CD8-positive, alpha-beta memory T cell (primary cell): ENCODE measurements around the gene CSTB. TPM values are rescaled to one million over a fixed set of nuclear protein-coding genes. Genes with fewer than 3 reads are reported as not detected.
A peak's percentile ranks its signal among the peaks of the same experiment; 100 is the strongest.

Source experiments
- CTCF ChIA-PET: fragments of 350-600 bp; sonication (Branson Sonifier 250); formaldehyde crosslinking; loops from one replicate; lab custom pipeline; 2021; ENCODE audit warnings: antibody characterized with exemption; lab: Charles Lee
- POLR2A ChIA-PET: fragments of 350-600 bp; sonication (Branson Sonifier 250); formaldehyde crosslinking; loops from one replicate; lab custom pipeline; 2021; ENCODE audit warnings: antibody characterized with exemption; lab: Charles Lee
- DNase-seq, 5 donors: peaks; one replicate each; pipeline versions ENCODE4 v3.0.0 to v3.0.0-alpha.2; 2020 to 2022; ENCODE audit warnings: mixed read lengths in 1 of 5
- H3K27ac ChIP-seq: one replicate; pipeline ENCODE4 v1.7.0; 2013; ENCODE audit warnings: low read depth, mild to moderate bottlenecking, low read length, moderate library complexity
- H3K27me3 ChIP-seq: 2 replicates; pipeline ENCODE4 v1.7.0; 2013; ENCODE audit warnings: low read length, mild to moderate bottlenecking; ENCODE audit not compliant: insufficient read depth, poor library complexity, severe bottlenecking
- H3K36me3 ChIP-seq: 2 replicates; pipeline ENCODE4 v1.7.0; 2013; ENCODE audit warnings: mild to moderate bottlenecking, low read length, moderate library complexity; ENCODE audit not compliant: insufficient read depth
- H3K4me1 ChIP-seq: 2 replicates; pipeline ENCODE4 v1.7.0; 2013; ENCODE audit warnings: mild to moderate bottlenecking, low read length, moderate library complexity; ENCODE audit not compliant: insufficient read depth
- H3K4me3 ChIP-seq: 2 replicates; pipeline ENCODE4 v1.7.0; 2013; ENCODE audit warnings: mild to moderate bottlenecking, low read length
- H3K9me3 ChIP-seq: 2 replicates; pipeline ENCODE4 v1.7.0; 2013; ENCODE audit warnings: mild to moderate bottlenecking, low read length
- H3K27ac Mint-ChIP-seq, 8 donors: one replicate each; pipeline ENCODE4 v1.8.0; 2020 to 2021; ENCODE audit warnings: mixed read lengths in 8 of 8, mild to moderate bottlenecking in 6 of 8, inconsistent platforms in 3 of 8, moderate library complexity in 3 of 8
- H3K27me3 Mint-ChIP-seq, 2 donors: one replicate each; pipeline ENCODE4 v1.8.0; 2020 to 2021; ENCODE audit warnings: mixed read lengths in 2 of 2, mild to moderate bottlenecking in 1 of 2, moderate library complexity in 1 of 2
- H3K36me3 Mint-ChIP-seq, 3 donors: one replicate each; pipeline ENCODE4 v1.8.0; 2020 to 2021; ENCODE audit warnings: mixed read lengths in 3 of 3, inconsistent platforms in 1 of 3, mild to moderate bottlenecking in 1 of 3
- H3K4me1 Mint-ChIP-seq, 3 donors: one replicate each; pipeline ENCODE4 v1.8.0; 2020 to 2021; ENCODE audit warnings: mixed read lengths in 3 of 3, inconsistent platforms in 1 of 3, mild to moderate bottlenecking in 1 of 3
- H3K4me3 Mint-ChIP-seq, 7 donors: one replicate each; pipeline ENCODE4 v1.8.0; 2020 to 2021; ENCODE audit warnings: mixed read lengths in 7 of 7, mild to moderate bottlenecking in 6 of 7, moderate library complexity in 4 of 7, inconsistent platforms in 2 of 7
- H3K9me3 Mint-ChIP-seq, 5 donors: one replicate each; pipeline ENCODE4 v1.8.0; 2020 to 2022; ENCODE audit warnings: mixed read lengths in 5 of 5, mild to moderate bottlenecking in 3 of 5, moderate library complexity in 2 of 5, inconsistent platforms in 1 of 5
- polyA plus RNA-seq: library from polyadenylated mRNA; unstranded; fragments of 300-500 nt; fragmentation: Illumina TruSeq; gene quantifications from one replicate; pipeline ENCODE4 v1.2.3, GENCODE V29; 2021
- total RNA-seq, 2 experiments: library from RNA; stranded (reverse); gene quantifications; one replicate each; pipeline ENCODE4 v1.2.3, GENCODE V29; 2021

CSTB gene
- total and polyA plus RNA-seq, 3 experiments from 2014 or later = 48.0 to 79.1 (median 48.4) TPM

DNA sequence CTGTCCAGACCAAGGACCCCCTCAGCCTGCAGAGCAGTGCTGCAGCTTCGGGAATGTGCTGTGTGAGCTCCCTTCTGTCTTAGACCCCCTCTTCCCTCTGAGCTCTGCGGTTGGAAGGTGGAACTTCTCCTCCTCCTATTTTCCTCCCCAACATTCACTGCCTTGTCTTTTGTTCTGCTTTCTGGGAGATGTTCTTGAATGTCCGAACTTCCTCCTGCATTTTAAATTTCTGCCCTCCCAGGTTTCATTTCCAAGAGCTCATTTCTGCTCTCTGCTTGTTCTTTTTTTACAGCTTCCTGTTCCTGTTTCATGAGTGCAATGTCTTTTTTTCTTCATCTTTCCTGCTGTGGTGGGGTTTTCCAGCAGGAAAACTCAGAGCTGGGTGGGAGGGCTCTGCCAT, 42.6 kb upstream of the CSTB start:
- ChIA-PET CTCF (no interaction called here), POLR2A (no interaction called here)

DNA sequence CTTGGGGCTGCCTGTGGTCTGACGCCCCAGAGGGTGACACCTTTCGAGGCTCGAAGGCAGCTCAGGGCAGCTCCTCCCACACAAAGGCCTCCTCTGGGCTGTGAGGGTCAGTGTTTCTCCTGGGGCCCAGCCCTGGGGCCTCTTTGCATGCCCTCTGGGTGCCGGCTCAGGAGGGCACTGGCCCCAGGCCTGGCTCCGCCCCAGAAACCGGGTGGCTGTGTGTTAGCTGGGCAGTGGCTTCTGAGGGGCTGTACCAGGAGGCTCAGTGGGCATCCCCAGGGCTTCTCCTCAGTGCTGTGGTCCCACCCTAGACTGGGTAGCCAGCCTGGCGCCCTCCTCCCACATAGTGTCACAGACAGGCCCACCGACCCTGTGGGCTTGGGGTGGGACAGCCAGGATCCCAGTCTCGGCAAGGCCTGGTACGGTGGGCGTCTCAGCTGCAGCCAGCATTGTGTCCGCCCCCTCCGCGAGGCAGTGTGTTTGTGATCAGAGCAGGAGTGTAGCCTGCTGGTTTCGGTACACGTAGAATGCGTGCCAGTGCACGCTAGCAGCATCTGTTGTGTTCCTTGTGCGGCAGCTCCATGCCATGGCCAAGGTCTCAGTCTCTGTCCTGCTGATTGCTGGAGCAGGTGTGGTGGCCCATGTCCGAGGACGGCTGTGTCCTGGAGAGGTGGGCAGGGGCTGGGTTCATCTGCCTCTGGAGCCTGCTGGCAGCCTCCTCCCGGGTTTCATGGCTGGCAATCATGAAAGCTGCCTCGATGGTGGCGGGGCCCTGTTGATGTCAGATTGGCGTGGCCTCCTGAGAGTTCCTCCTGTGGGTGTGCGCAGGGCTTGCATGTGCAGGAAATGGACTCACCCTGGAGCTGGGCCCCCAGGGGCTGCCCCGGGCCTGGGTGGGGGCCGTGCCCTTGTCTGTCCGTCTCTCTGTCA, 41.3 kb upstream of the CSTB start:
- ChIA-PET CTCF (interaction anchor here (1.8 kb wide), 1 partner anchor 158 kb away, joined by 5 read pairs; no protein-coding TSS in a partner anchor), POLR2A (interaction anchor here (0.6 to 0.7 kb wide), 2 partner anchors 120 to 157 kb away, joined by 3 to 4 read pairs; no protein-coding TSS in a partner anchor)
- H3K4me3 ChIP-seq = no peak overlapping the region
- H3K4me3 Mint-ChIP-seq = no peak overlapping the region
- H3K9me3 ChIP-seq = no peaks in the 10 kb centered on the region
- no peak overlapping the region for H3K27ac ChIP-seq
- peak in 1 of 5 donors; percentile 41 for DNase-seq
- peaks cover 3 to 6% (median 3%) of the 10 kb centered on the region in 3 donors for H3K4me1 Mint-ChIP-seq
- peaks cover 0 to 5% (median 3%) of the 10 kb centered on the region in 5 donors for H3K9me3 Mint-ChIP-seq
- H3K36me3 Mint-ChIP-seq = peaks cover 0 to 10% (median 0%) of the 10 kb centered on the region in 3 donors
- peaks cover 0 to 6% of the 10 kb centered on the region in 2 donors for H3K27me3 Mint-ChIP-seq
- H3K27me3 ChIP-seq = no peaks in the 10 kb centered on the region
- H3K27ac Mint-ChIP-seq = no peak overlapping the region
- H3K4me1 ChIP-seq = no peaks in the 10 kb centered on the region
- no peaks in the 10 kb centered on the region for H3K36me3 ChIP-seq

More for the DNA sequence above, 42.6 kb upstream of the CSTB start:
- H3K36me3 Mint-ChIP-seq = peaks cover 0 to 10% (median 0%) of the 10 kb centered on the region in 3 donors
- Histone ChIP-seq H3K4me3 (no peak overlapping the region), H3K36me3 (no peaks in the 10 kb centered on the region), H3K9me3 (no peaks in the 10 kb centered on the region), H3K27ac (peak overlapping the region; percentile 16), H3K27me3 (no peaks in the 10 kb centered on the region), H3K4me1 (no peaks in the 10 kb centered on the region)
- H3K4me1 Mint-ChIP-seq = peaks cover 3 to 4% (median 3%) of the 10 kb centered on the region in 3 donors
- peak overlapping the region in 1 of 7 donors; percentile 51 for H3K4me3 Mint-ChIP-seq
- H3K27ac Mint-ChIP-seq = peak overlapping the region in 1 of 8 donors; percentile 38
- no peak for DNase-seq
- H3K27me3 Mint-ChIP-seq = peaks cover 0 to 6% of the 10 kb centered on the region in 2 donors
- H3K9me3 Mint-ChIP-seq = peaks cover 0 to 5% (median 3%) of the 10 kb centered on the region in 5 donors

DNA sequence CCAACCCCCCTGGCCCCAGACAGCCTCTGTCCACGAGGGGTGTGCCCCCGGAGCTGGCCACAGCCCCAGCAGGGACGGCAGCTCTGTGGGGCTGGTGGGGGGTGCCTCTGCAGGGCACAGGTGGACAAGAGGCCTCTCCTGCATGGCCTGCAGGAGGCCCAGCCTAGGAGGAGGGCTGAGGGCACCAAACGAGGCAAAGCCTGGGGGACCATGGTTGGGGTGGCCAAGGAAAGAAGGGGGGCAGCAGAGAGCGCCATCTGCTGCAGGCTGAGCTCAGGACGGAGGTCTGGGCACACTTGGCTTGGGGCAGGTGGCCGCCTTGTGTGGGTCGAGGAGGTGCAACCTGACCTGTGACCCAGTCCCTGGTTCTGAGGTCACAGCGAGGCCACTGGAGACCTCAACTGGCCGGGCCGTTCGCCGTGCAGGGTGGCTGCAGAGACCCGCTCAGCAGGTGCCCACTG, 40.5 kb upstream of the CSTB start:
- Mint-ChIP-seq H3K27me3 (peaks cover 0 to 6% of the 10 kb centered on the region in 2 donors), H3K4me3 (no peak overlapping the region), H3K9me3 (peaks cover 0 to 5% (median 3%) of the 10 kb centered on the region in 5 donors), H3K36me3 (peaks cover 0 to 10% (median 0%) of the 10 kb centered on the region in 3 donors), H3K4me1 (peaks cover 3 to 7% (median 3%) of the 10 kb centered on the region in 3 donors), H3K27ac (no peak overlapping the region)
- Histone ChIP-seq H3K9me3 (no peaks in the 10 kb centered on the region), H3K4me1 (no peaks in the 10 kb centered on the region), H3K4me3 (no peak overlapping the region), H3K36me3 (no peaks in the 10 kb centered on the region), H3K27me3 (no peaks in the 10 kb centered on the region), H3K27ac (no peak overlapping the region)
- ChIA-PET POLR2A (no interaction called here), CTCF (interaction anchor here (1.8 kb wide), 1 partner anchor 159 kb away, joined by 5 read pairs; no protein-coding TSS in a partner anchor)
- DNase-seq = no peak

DNA sequence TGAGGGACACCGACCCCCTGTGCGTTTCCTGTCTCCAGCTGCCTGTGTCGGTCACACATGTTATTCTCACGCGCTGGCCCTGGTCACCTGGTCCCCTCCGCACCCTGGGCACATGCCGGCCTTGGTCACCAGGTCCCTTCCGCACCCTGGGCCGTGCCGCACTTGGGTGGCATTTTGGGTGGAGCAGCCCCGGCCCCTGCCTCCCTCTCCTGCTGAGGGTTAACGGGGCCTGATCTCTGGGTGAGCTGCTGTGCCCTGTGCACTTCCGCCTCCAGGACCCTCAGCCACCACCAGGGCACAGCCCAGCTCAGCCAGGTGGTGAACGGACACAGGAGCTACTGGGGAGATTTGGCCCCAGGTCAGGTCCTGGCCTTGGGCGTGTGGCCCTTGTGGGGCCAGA, 39.9 kb upstream of the CSTB start:
- Histone ChIP-seq H3K27me3 (no peaks in the 10 kb centered on the region), H3K36me3 (no peaks in the 10 kb centered on the region), H3K9me3 (no peaks in the 10 kb centered on the region), H3K4me3 (no peak overlapping the region), H3K4me1 (peaks cover 2% of the 10 kb centered on the region), H3K27ac (no peak overlapping the region)
- ChIA-PET CTCF (interaction anchor here (1.8 kb wide), 1 partner anchor 159 kb away, joined by 5 read pairs; no protein-coding TSS in a partner anchor), POLR2A (no interaction called here)
- Mint-ChIP-seq H3K36me3 (peaks cover 0 to 10% (median 0%) of the 10 kb centered on the region in 3 donors), H3K27ac (no peak overlapping the region), H3K4me1 (peaks cover 3 to 7% (median 4%) of the 10 kb centered on the region in 3 donors), H3K9me3 (peaks cover 0 to 5% (median 3%) of the 10 kb centered on the region in 5 donors), H3K27me3 (peaks cover 0 to 6% of the 10 kb centered on the region in 2 donors), H3K4me3 (no peak overlapping the region)
- DNase-seq = no peak

DNA sequence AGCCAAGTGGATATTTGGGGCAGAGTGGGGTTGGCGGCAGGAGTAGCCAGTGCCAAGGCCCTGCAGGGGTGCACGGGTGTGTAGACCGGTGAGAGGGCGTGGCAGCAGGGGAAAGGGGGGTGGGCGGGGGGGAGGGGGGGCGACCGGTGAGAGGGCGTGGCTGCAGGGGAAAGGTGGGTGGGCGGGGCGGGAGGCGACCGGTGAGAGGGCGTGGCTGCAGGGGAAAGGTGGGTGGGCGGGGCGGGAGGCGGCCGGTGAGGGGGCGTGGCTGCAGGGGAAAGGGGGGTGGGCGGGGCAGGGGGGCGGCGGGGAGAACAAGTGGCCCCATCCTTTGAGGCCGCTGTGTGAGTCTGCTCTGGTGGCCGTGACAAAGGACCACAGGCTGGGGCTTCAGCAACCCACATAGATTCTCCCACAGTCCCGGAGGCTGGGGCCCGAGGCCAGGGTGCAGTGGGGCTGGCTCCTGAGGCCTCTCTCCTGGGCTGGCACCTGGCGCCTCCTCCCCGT, 39.1 kb upstream of the CSTB start:
- peak overlapping the region in 1 of 7 donors; percentile 63 for H3K4me3 Mint-ChIP-seq
- Histone ChIP-seq H3K9me3 (no peaks in the 10 kb centered on the region), H3K27me3 (no peaks in the 10 kb centered on the region), H3K4me1 (peaks cover 7% of the 10 kb centered on the region), H3K4me3 (no peak overlapping the region), H3K36me3 (no peaks in the 10 kb centered on the region), H3K27ac (no peak overlapping the region)
- peaks cover 0 to 5% (median 3%) of the 10 kb centered on the region in 5 donors for H3K9me3 Mint-ChIP-seq
- peaks cover 0 to 6% of the 10 kb centered on the region in 2 donors for H3K27me3 Mint-ChIP-seq
- peaks cover 6 to 12% (median 9%) of the 10 kb centered on the region in 3 donors for H3K4me1 Mint-ChIP-seq
- ChIA-PET CTCF (no interaction called here), POLR2A (no interaction called here)
- no peak for DNase-seq
- peaks cover 0 to 10% (median 0%) of the 10 kb centered on the region in 3 donors for H3K36me3 Mint-ChIP-seq
- no peak overlapping the region for H3K27ac Mint-ChIP-seq

DNA sequence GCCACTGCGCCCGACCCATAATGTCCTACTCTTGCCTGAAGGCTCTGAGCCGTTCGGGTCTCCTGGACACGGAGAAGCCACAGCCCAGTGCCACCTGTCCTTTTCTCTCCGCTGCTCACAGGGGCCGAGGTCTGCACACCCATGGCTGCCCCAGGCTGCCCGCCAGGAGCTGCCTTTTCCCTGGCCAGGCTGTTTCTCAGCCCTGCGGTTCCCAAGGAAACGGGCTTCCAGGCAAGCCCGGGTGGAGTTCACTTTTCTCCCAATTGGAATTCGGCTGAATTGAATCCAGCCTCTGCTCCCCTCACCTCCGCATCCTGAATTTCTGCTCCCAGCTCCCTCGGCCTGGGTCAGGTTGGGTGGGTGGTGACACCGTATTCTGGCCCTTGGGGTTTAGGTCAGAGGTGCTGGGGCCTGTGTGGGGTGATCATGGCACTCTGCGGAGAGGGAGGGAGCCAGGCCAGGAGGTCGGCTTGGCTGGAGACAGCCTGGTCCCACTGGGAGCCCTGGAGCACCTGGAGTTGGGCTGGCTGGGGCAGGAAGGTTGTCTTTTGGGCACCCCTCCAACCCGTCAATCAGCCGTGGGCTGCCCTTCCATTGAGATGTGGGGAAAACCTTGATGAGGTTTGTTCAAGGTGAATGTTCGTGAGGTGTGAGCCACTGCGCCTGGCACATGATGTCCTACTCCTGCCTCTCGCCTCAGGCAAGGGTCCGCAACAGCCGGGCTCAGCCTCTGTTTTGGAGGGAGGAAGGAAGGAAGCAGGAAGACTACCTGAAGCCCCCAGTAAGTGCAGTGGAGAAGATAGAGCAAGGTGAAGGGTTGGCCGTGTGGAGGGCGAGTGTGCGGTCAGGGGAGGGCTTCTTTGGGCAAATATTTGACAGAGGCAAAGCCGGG, 38.4 kb upstream of the CSTB start:
- POLR2A ChIA-PET = no interaction called here

DNA sequence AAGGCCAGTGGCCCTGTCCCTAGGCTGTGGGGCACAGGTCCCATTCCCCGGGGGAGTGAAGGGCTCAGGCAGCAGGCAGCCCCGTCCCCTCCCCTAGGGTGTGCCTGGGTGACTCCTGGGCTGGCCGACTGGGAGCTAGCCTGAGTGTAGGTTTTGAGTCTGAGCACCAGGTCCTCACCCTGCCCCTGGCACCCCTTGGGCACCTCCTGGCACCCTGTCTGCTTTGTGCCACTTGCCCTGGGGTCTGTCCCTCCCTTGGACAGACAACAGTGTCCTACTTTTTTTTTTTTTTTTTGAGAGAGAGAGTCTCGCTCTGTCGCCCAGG, 37.5 kb upstream of the CSTB start:
- H3K4me1 Mint-ChIP-seq = peaks cover 6 to 12% (median 9%) of the 10 kb centered on the region in 3 donors
- no peak for DNase-seq
- peaks cover 0 to 2% of the 10 kb centered on the region in 2 donors for H3K27me3 Mint-ChIP-seq
- H3K4me1 ChIP-seq = peaks cover 7% of the 10 kb centered on the region
- no peaks in the 10 kb centered on the region for H3K36me3 ChIP-seq
- peaks cover 0 to 2% (median 0%) of the 10 kb centered on the region in 5 donors for H3K9me3 Mint-ChIP-seq
- H3K27ac Mint-ChIP-seq = peak overlapping the region in 1 of 8 donors; percentile 75
- ChIA-PET CTCF (no interaction called here), POLR2A (no interaction called here)
- H3K27me3 ChIP-seq = no peaks in the 10 kb centered on the region
- peaks cover 0 to 4% (median 0%) of the 10 kb centered on the region in 3 donors for H3K36me3 Mint-ChIP-seq
- no peak overlapping the region for H3K4me3 Mint-ChIP-seq
- H3K4me3 ChIP-seq = no peak overlapping the region
- no peaks in the 10 kb centered on the region for H3K9me3 ChIP-seq
- H3K27ac ChIP-seq = no peak overlapping the region

More for the DNA sequence above, 38.4 kb upstream of the CSTB start:
- no peak overlapping the region for H3K4me3 ChIP-seq
- Mint-ChIP-seq H3K27ac (no peak overlapping the region), H3K4me3 (peak overlapping the region in 1 of 7 donors; percentile 63), H3K36me3 (peaks cover 0 to 10% (median 0%) of the 10 kb centered on the region in 3 donors), H3K4me1 (peaks cover 6 to 12% (median 9%) of the 10 kb centered on the region in 3 donors), H3K27me3 (peaks cover 0 to 6% of the 10 kb centered on the region in 2 donors), H3K9me3 (peaks cover 0 to 5% (median 3%) of the 10 kb centered on the region in 5 donors)
- no peak for DNase-seq
- peaks cover 7% of the 10 kb centered on the region for H3K4me1 ChIP-seq
- CTCF ChIA-PET = no interaction called here
- no peaks in the 10 kb centered on the region for H3K9me3 ChIP-seq
- no peaks in the 10 kb centered on the region for H3K27me3 ChIP-seq
- no peaks in the 10 kb centered on the region for H3K36me3 ChIP-seq
- no peak overlapping the region for H3K27ac ChIP-seq
